HG02852 (cell line): ENCODE measurements around the gene MPHOSPH8.
"Not testable (repeated sequence)": the region's sequence is repeated elsewhere in the genome, so short reads cannot be mapped to it uniquely, and the experiment has no call there.

Experiments used
- ATAC-seq: cut with Tn5 transposase; IDR thresholded peaks from one replicate; pipeline ENCODE4 v1.9.1; 2021; ENCODE audit warnings: mild to moderate bottlenecking, moderate library complexity; ENCODE audit not compliant: unreplicated experiment

MPHOSPH8 gene

GRCh38 chr13:19676168-19676567 lies 42.7 kb downstream of the MPHOSPH8 start:
- ATAC-seq: no peak

GRCh38 chr13:19680751-19681150 lies 47.3 kb downstream of the MPHOSPH8 start:
- ATAC-seq: no peak

GRCh38 chr13:19681517-19681916 lies 48.1 kb downstream of the MPHOSPH8 start:
- no peak for ATAC-seq

GRCh38 chr13:19685034-19685433 lies 51.6 kb downstream of the MPHOSPH8 start:
- no peak for ATAC-seq

- ATAC-seq: no peak
Measured at GRCh38 chr13:19685437-19685836, 52.0 kb downstream of the MPHOSPH8 start.

- not testable (repeated sequence) for ATAC-seq
Measured at GRCh38 chr13:19691447-19691846, 58.0 kb downstream of the MPHOSPH8 start.

GRCh38 chr13:19695428-19695827 lies 62.0 kb downstream of the MPHOSPH8 start:
- ATAC-seq: no peak

- no peak for ATAC-seq
Measured at GRCh38 chr13:19695829-19696228, 62.4 kb downstream of the MPHOSPH8 start.

- not testable (repeated sequence) for ATAC-seq
Measured at GRCh38 chr13:19700963-19701362, 67.5 kb downstream of the MPHOSPH8 start.

GRCh38 chr13:19701619-19702018 lies 68.2 kb downstream of the MPHOSPH8 start:
- ATAC-seq: not testable (repeated sequence)

- ATAC-seq: not testable (repeated sequence)
Measured at GRCh38 chr13:19704256-19704655, 70.8 kb downstream of the MPHOSPH8 start.

GRCh38 chr13:19709039-19709438 lies 75.6 kb downstream of the MPHOSPH8 start:
- not testable (repeated sequence) for ATAC-seq

GRCh38 chr13:19709782-19710181 lies 76.3 kb downstream of the MPHOSPH8 start:
- ATAC-seq: not testable (repeated sequence)

- ATAC-seq: no peak
Measured at GRCh38 chr13:19713186-19713965, 79.9 kb downstream of the MPHOSPH8 start.

- no peak for ATAC-seq
Measured at GRCh38 chr13:19720039-19720438, 86.6 kb downstream of the MPHOSPH8 start.
